SK-N-SH treated with all-trans-retinoic acid at 6 μM for 48 hours (cell line): ENCODE data around the gene ATP8A1.

ENCODE experiments used
- ARNTL ChIP-seq: fragments of 450-650 bp; formaldehyde crosslinking; IDR thresholded peaks from 2 replicates; pipeline ENCODE4 v1.5.0; 2020; ENCODE audit warnings: low read depth, mild to moderate bottlenecking, moderate library complexity, borderline replicate concordance
- CREB5 ChIP-seq: fragments of 250-450 bp; sonication (Bioruptor Pico); IDR thresholded peaks from 2 replicates; pipeline ENCODE4 v1.5.1; 2020; ENCODE audit warnings: low read depth, mild to moderate bottlenecking, moderate library complexity
- ESRRG ChIP-seq: fragments of 250-450 bp; sonication (Bioruptor Pico); IDR thresholded peaks from 2 replicates; pipeline ENCODE4 v1.6.1; 2021; ENCODE audit warnings: mild to moderate bottlenecking
- OSR1 ChIP-seq: fragments of 250-450 bp; sonication (Bioruptor Pico); IDR thresholded peaks from 2 replicates; pipeline ENCODE4 v1.8.0; 2022; ENCODE audit warnings: moderate library complexity, mild to moderate bottlenecking, inconsistent platforms
- PATZ1 ChIP-seq: fragments of 250-450 bp; sonication (Bioruptor Pico); IDR thresholded peaks from 2 replicates; pipeline ENCODE4 v1.8.0; 2020; ENCODE audit warnings: mild to moderate bottlenecking, moderate library complexity, borderline replicate concordance
- PPARA ChIP-seq: fragments of 250-450 bp; sonication (Bioruptor Pico); IDR thresholded peaks from 2 replicates; pipeline ENCODE4 v1.5.0; 2020; ENCODE audit warnings: mild to moderate bottlenecking, borderline replicate concordance
- RARB ChIP-seq: fragments of 250-450 bp; sonication (Bioruptor Pico); IDR thresholded peaks from 2 replicates; pipeline ENCODE4 v1.8.0; 2021; ENCODE audit warnings: mild to moderate bottlenecking, moderate library complexity
- TCF4 ChIP-seq: fragments of 250-450 bp; sonication (Bioruptor Pico); IDR thresholded peaks from 2 replicates; pipeline ENCODE4 v1.8.0; 2021; ENCODE audit warnings: mild to moderate bottlenecking, moderate library complexity, borderline replicate concordance
- TOX ChIP-seq: fragments of 250-450 bp; sonication (Bioruptor Pico); IDR thresholded peaks from 2 replicates; pipeline ENCODE4 v1.8.0; 2021; ENCODE audit warnings: mild to moderate bottlenecking, moderate library complexity, borderline replicate concordance
- TSHZ2 ChIP-seq: fragments of 250-450 bp; sonication (Bioruptor Pico); IDR thresholded peaks from 2 replicates; pipeline ENCODE4 v1.5.0; 2020; ENCODE audit warnings: mild to moderate bottlenecking, moderate library complexity
- ZC3H10 ChIP-seq: fragments of 250-450 bp; sonication (Bioruptor Pico); IDR thresholded peaks from 2 replicates; pipeline ENCODE4 v1.5.1; 2021; ENCODE audit warnings: mild to moderate bottlenecking, moderate library complexity
- ZNF565 ChIP-seq: fragments of 450-650 bp; formaldehyde crosslinking; conservative IDR thresholded peaks from 2 replicates; pipeline ENCODE4 v1.5.0; 2020; ENCODE audit warnings: low read depth, mild to moderate bottlenecking, moderate library complexity
- ZNF8 ChIP-seq: fragments of 450-650 bp; formaldehyde crosslinking; IDR thresholded peaks from 2 replicates; pipeline ENCODE4 v1.5.0; 2020; ENCODE audit warnings: mild to moderate bottlenecking, moderate library complexity

GRCh38 chr4:42492962-42493361 lies 163.9 kb downstream of the ATP8A1 start:
- no peak for TF ChIP-seq TSHZ2 (CRISPR knock-in tag)
- no peak for TF ChIP-seq TOX
- no peak for TF ChIP-seq PATZ1 (CRISPR knock-in tag)
- TF ChIP-seq ZC3H10 = no peak
- no peak for TF ChIP-seq ZNF565
- no peak for TF ChIP-seq ARNTL (CRISPR knock-in tag)
- TF ChIP-seq ZNF8 (CRISPR knock-in tag) = no peak
- no peak for TF ChIP-seq ESRRG (CRISPR knock-in tag)
- no peak for TF ChIP-seq RARB (CRISPR knock-in tag)
- TF ChIP-seq CREB5 (CRISPR knock-in tag) = no peak
- TF ChIP-seq PPARA = no peak
- TF ChIP-seq TCF4 = no peak
- TF ChIP-seq OSR1 (CRISPR knock-in tag) = no peak
